CD4-positive, alpha-beta T cell treated with Interleukin-4 for 4 hours (primary cell): ENCODE results near the gene F12.

ENCODE experiments used
- DNase-seq: peaks from one replicate; pipeline ENCODE4 v3.0.0-alpha.2; 2020

F12 gene

DNA sequence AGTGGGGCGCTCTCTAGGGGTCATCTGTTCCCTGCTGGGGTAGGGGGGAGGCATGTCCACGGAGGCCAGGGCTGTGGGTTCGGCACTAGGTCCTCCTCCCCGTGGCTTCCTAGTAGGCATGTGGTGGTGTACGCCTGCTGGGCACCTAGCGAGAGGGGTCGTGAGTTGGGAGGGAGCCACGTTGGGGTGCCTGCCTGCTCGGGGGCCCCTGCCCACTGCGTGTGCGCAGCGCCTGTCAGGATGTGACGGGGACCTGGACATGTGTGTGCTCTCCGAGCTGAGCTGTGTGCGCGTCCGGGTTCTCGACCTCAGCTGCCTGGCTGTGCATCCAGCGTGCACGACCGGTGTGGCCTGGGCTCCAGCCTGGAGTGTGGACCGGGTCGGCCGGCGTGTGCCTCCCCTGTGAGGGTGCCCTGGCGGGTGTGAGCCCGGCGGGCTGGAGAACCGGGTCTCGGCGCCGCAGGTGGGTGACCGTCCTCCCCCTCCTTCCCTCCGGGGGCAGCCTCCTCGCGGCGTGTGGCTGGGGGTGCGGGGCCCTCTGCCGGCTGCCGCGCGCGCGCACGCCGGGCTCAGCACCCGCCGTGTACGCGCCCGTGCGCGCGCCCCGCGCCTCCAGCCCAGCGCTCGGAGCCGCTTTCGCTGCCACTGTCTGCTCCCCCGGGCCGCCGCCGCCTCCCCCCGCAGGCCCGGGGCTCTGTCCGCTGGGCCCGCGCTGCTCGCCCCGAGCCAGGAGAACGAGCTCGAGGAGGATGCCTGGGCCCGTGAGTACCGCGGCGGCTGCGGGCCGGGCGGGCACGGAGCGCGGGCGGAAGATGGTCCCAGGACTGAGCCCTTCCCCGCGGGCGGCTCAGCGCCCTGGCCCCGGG lies 37.1 kb upstream of the F12 start, which contains the start of gene PRR7:
Gene PRR7 (plus strand): TSS at position 615 of the 866 bp plus-strand sequence. CDS start 8,254 bp downstream, outside the sequence.
- DNase-seq = peak; percentile 72

DNA sequence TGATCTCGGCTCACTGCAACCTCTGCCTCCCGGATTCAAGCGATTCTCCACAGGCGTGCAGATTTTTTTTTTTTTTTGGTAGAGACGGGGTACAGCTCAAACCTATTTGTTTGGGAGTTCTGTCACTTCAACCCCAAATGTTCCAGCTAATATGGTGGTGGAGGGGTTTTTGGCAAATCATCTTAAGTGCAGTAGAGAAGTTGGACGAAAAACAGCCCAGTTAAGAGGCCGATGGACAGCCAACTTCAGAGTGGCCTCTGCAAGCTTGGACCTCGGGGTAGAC lies 36.5 kb upstream of the F12 start:
- no peak for DNase-seq

DNA sequence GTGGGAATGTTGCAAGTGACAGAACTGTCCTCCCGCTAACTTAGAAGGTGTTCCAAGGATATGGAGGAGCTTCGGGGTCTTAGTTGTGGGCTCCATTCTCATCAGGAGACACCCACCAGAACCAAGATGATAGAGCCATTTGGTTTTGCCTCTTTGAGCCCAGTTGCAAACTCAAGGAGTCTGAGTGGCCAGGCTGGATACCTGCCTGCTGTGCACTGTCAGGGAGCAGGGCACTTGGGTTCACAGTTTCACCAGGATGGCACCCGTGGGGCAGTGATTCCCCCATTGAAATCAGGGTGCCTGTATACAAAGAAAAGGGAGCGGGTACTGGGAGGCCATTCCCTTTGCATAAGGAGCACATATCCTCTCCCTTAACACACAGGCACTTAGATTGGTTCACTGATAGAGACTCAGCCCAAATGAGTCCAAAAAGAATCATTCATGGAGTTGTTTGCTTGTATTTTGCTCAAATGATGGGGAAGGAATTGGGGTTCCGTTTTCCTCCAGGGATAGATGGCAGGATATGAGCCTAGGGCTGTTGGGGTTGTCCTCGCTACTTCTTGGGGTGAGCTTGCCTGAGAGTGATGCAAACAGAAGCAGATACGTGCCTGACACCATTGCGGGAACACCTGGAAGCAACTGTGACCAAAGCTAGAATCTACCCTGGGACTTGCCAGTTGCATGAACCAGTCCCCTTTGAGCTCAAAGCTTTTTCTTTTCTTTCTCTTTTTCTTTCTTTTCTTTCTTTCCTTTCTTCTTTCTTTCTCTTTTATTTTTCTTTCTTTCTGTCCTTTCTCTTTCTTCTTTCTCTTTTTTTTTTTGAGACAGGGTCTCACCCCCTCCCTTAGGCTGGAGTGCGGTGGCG lies 35.9 kb upstream of the F12 start:
- DNase-seq = peak; percentile 34

DNA sequence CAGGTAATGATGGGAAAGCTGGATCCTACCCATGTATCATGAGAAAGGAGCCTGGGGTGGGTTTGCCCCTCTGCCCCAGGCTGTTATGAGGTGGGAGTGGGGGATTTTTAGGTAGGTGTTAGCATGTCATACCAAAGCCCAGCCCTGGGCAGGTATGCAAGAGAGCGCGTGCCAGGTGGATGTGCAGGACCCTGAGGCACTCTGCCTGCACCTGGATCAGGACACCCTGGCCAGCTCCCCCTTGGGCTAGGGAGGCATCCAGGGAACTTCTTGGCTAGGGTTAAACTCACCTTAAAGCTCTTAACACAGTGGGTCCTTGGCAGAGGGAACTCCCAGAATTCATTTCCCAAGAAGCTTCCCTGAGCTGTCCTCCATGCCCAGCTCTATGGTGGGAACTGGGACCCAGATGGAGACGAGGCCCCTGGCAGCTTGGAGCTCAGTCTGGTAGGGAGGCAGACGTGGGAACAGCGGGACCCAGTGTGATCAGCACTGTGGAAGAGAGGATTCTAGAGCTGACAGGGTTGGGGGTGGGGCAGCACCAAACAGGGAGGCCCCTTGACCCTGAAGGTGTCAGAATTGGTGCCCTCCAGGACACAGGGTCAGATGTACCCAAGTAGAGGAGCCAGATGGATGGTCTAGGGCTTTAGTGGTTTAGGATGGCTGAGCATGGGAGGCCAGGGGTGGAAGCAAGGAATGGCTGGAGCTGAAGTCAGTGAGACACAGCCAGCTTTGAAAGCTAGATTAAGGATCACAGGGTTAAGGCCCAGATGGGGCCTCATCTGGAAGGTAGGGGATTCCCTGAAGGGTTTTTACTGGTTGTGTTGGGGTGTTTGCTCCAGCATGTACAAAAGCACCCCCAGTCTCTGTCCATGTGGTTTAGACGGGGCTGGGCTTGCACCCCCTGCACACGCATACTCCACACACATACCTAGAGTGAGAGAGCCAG lies 35.0 kb upstream of the F12 start:
- peak; percentile 56 for DNase-seq

DNA sequence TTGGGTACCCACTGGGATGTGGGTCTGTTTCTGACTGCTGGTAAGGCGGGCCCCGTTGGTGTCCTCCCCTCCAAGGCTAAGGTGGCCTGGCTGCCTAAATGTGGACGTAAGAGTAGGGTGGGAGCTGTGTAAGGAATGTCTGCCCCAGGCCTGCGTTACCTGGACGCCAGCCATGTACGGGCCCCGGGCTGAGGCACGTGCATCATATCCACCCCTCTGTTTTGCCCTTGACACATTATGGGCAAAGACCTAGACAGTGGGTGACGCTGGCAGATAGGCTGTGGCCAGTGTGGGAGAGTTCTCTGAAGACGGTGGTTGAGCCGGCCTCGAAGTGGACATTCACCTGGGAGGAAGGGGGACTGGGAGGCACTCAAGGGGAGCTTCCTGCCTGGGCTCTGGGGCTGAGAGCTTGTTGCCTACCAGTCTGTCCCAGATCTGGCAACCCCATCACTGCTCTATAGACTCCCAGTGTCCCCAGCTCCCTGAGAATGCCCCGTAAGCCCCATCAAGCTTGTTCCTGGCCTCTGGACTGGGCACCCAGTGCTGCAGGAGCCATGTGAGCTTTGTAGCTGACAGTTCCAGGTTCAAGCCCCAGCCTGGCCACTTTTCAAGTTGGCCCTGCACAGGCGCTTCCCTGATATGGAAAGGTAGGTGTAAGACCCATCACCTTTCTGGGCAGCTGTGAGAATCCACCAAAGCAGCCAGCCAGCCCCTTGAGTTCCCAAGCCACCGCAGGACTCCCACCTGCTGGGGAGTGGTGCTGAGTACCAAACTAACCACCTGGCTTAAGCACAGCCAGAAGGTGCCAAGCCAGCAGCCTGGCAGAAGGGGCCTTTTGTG lies 34.0 kb upstream of the F12 start:
- DNase-seq = no peak

DNA sequence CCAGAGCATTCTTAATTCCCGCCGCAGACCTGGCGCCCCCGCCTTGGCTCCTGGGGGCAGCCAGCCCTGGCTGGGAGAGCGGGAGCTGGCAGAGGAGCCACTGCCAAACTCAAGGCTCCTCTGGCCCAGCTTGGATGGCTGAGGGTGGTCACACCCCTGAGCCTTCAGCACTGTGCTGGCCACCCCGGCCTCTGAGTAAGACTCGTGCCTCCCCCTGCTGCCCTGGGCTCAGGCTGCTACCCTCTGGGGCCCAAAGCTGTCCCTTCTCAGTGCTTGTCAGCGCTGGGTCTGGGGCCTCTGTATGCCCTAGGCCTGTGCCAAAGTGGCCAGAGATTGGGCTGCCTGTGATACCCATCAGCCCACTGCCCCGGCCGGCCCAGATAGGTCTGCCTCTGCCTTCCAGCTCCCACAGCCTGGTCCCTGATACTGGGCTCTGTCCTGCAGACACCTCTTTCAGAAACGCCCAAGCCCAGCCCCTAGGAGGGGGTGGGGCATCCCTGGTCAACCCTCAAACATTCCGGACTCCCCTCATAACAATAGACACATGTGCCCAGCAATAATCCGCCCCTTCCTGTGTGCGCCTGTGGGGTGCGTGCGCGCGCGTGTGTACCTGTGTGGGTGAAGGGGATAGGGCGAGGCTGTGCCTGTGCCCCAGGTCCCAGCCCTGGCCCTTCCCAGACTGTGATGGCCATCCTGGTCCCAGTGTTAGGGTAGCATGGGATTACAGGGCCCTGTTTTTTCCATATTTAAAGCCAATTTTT lies 32.9 kb upstream of the F12 start:
- DNase-seq = no peak

DNA sequence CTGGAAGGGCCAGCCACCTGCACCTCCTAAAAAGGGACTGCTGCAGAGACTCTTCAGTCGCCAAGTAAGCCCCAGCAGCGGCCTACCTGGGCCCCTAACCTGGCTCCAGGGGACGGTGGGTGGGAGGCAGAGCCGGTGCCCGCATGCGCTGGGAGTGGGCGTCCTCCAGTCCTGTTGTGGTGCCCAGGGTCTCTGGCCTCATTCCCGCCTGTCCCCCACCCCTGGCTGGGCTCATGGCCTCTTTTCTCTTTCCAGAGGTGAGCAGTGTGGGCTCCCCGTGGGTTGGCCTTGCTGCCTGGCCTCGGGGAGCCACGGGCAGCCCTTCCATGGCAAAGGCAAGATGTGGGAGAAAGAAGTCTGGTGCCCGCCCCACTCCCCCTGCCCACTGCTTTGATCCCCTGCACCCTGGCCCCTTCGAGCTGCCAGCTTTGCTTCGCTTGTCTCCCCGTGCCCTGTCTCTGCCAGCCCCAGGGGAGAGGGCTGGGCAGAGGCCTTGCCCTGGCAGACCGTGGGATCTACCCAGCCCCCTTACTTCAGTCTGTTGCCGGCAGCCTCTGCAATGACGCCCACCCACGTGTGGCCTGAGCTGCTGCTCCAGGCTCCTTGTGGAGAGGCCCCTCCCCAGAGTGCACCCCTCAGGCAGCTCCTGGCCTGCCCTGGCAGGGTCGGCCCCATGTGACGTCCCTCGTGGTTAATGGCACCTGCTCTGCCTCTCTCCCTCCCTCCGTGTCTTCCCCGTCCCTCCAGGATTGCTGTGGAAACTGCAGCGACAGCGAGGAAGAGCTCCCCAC lies 31.8 kb upstream of the F12 start:
- DNase-seq = no peak

DNA sequence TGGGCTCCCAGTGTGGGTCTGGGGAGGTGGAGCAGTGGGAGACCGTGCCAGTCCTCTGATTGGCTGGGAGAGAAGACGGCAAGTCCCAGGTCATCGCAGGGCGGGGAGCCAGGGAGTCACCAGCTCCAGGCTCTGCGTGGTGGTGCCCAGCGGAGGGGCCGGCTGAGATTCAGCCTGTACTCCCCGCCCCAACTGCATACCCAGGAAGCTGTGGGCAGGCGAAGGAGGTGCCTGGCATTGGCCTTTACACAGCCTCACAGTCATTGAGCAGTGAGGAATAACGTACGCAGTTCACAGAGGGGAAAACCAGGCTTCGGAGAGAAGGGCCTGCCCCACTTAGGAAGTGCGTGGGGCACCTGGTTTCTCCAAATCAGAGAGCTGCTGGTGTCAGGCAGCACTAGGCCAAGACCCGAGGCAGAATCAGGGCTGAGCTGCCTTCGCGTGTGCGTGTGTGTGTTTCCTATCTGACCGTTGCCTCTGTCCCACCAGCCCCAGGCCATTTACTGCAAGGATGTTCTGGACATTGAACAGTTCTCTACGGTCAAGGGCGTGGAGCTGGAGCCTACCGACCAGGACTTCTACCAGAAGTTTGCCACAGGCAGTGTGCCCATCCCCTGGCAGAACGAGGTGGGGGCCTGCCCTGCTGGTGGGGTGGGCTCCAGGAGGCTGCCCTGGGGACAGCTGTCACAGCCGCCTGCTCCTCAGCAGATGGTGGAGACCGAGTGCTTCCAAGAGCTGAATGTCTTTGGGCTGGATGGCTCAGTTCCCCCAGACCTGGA lies 31.0 kb upstream of the F12 start:
- DNase-seq = peak; percentile 57

DNA sequence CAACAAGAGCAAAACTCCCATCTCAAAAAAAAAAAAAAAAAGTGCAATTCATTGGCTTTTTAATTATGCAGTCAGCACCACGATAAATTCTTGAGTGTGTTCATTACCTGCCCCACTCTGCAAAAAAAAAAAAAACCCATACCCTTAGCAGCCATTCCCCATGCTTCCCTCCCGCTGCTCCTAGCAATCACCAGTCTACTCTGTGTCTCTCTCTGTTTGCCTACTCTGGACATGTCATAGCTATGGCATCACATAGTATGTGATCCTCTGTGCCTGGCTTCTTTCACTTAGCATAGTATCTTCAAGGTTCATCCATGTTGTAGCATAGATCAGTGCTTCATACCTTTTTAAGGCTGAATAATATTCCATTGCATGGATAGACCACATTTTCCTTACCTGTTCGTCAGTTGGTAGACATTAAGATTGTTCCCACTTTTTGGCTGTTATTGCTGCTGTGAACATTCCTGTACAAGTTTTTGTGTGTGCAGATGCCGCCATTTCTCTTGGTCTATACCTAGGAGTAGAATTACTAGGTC lies 30.2 kb upstream of the F12 start:
- DNase-seq = no peak

DNA sequence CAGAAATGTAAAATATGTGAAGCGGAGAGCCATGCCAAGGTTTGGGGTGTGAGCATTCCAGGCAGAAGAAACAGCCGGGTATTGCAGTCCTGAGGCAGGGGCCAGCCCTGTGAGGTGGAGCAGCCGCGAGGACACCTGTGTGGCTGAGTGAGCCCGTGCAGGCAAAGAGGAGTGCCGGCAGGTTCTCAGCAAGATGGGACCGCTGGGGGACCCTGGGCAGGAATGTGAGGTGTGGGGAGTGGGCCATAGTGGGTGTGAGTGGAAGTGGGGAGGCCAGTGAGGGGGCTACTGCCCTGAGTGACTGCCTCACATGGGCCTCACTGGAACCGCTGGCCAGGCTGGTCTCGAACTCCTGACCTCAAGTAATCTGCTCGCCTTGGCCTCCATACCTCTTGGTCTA lies 29.1 kb upstream of the F12 start:
- DNase-seq = no peak

DNA sequence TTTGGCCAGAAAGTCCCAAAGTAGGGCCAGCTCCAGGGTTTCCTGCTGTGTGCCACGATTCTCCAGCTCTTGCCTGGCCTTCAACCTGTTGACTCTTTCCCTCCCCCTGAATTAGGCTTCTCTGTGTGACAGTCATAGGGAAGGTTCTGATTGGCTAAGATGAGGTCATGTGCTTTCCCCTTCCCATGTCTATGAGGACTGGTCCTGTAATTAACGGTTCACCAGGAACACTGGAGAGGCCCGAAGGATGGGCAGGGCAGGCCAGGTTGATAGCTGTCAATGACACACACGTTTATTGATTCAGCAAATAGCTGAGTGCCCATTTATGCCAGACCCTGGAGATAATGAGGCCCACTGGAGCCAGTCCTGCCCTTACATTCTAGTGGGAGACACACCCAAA lies 28.3 kb upstream of the F12 start:
- no peak for DNase-seq

DNA sequence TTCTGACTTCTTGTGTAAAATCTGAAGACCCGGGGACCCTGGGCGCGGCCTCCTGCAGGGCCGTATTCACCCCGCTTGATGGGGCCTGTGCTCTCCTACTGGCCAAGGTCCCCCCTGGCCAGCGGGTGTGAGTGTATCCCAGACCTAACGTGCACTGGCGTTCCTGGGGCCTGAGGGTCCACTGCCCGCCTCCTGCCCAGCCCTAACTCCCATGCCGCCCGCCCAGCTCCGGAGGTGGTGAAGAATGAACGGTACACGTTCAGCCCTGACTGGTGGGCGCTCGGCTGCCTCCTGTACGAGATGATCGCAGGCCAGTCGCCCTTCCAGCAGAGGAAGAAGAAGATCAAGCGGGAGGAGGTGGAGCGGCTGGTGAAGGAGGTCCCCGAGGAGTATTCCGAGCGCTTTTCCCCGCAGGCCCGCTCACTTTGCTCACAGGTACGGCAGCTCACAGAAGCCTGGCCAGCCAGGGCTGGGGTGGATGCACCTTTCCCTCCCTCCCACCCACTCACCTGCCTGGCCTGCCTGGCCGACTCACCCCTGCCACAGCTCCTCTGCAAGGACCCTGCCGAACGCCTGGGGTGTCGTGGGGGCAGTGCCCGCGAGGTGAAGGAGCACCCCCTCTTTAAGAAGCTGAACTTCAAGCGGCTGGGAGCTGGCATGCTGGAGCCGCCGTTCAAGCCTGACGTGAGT lies 26.6 kb upstream of the F12 start:
- no peak for DNase-seq

DNA sequence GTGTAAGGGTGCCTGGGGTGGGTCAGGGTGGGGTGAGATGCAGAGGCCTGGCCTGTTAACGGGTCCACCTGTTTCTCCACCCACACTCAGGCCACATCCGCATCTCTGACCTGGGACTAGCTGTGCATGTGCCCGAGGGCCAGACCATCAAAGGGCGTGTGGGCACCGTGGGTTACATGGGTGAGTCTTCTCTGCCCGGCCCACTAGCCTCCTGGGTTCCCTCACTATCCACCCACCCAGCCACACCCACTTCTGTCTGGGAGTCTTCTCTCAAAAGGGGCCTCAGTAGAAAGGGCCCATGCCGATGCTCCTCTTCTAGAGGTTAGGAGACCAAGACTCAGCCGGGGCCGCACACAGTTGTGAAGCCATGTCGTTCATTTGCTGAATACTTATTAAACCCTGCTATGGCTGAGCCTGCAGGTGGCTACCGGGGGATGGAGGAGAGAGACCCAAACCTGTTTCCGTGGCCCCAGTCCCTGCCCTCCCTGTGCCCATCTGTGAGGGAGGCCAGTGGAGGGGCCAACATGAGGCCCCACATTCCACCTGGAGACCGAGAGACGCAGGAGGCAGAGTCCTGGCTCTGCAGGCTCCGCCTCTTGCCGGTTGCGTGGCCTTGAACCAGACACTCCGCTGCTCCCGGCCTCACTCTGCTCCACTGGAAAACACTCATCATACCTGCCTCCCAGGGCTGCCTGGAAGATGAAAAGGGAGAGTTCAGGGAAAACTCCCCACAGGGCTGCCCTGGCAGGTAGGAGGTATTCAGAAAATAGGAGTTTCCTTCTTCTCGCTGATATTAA lies 25.8 kb upstream of the F12 start:
- no peak for DNase-seq

DNA sequence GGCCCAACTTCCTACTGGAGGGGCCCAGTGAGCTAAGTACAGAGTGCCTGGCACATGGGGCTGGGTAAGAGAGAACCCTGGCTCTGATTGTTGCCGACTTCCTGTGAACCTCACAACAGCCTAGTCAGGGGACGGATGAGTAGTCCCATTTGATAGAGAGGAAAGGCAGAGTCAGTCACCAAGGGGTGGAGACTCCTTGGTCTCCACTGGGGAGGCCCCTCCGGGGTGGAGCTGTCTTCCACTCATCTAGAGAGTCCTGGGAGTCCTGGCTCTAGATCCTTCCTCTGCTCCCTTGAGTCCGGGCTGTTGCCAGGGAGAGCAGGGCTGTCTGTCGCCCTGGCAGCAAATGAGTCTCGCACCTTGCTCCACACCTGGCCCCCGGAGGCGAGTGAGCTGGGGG lies 25.1 kb upstream of the F12 start:
- DNase-seq = peak; percentile 77

DNA sequence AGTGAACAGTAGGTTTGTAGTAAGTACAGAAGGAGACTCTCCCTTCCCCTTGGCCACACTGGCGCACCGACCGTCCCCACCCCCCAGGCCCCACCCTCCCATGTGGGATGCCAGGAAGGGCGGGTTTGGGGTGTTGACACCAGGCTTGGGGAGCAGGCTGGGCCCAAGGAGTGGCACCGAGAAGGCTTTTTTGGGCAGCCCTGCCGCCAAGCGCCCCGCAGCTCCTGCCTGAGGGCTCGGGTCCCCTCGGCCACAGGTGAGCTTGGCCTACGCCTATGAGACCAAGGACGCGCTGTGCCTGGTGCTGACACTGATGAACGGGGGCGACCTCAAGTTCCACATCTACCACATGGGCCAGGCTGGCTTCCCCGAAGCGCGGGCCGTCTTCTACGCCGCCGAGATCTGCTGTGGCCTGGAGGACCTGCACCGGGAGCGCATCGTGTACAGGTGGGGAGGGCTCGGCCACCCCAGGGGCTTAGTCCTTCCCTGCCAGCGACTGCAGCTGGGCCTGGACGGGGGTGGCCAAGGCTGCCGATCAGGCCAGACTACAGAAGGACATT lies 24.4 kb upstream of the F12 start:
- DNase-seq = no peak

DNA sequence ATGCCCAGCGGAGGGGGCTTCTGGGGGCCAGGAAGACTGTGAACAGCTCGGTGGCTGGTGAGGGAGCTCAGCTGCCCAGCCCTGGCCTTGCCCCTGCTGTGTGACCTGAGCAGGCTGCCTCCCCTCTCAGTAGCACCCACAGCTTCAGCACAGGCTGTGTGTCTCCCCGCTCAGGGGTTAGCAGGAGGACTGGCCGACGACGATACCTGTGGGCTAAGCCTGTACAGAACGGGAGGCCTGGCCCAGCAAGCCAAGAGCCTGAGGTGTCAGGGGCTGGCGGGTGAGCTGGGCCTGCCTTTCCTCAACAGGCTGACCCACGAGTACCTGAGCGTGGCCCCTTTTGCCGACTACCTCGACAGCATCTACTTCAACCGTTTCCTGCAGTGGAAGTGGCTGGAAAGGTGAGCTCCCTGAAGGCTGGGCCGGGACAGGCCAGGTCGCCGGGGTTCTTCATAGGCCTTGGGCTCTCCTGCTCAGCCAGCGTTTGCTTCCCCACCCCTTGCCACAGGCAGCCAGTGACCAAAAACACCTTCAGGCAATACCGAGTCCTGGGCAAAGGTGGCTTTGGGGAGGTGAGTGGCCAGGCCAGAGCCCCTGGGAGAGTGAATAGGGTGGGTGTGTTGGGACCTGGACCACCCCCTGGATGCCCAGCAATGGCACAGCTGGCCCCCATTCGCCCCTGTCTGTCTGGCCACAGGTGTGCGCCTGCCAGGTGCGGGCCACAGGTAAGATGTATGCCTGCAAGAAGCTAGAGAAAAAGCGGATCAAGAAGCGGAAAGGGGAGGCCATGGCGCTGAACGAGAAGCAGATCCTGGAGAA lies 23.7 kb upstream of the F12 start:
- DNase-seq = no peak
